Activated CD8-positive, alpha-beta T cell treated with anti-CD3 and anti-CD28 coated beads for 36 hours (primary cell): ENCODE data around the gene C1QC. TPM values are rescaled to one million over a fixed set of nuclear protein-coding genes. Genes with fewer than 3 reads are reported as not detected.

Experiments
- ATAC-seq: fragments of 200-7000 bp; cut with Tn5 transposase; one replicate; pipeline ENCODE4 v1.10.0; 2021; ENCODE audit warnings: mild to moderate bottlenecking, moderate library complexity
- CTCF ChIA-PET: fragments of 350-600 bp; sonication (Branson Sonifier 250); formaldehyde crosslinking; loops from one replicate; lab custom pipeline; 2021; ENCODE audit warnings: antibody characterized with exemption; lab: Charles Lee
- POLR2A ChIA-PET: fragments of 350-600 bp; sonication (Branson Sonifier 250); formaldehyde crosslinking; loops from one replicate; lab custom pipeline; 2021; ENCODE audit warnings: antibody characterized with exemption; lab: Charles Lee
- DNase-seq: peaks from one replicate; pipeline ENCODE4 v3.0.0-alpha.2; 2020
- H3K27ac Mint-ChIP-seq: one replicate; pipeline ENCODE4 v1.8.0; 2021; ENCODE audit warnings: mild to moderate bottlenecking, mixed read lengths
- H3K27me3 Mint-ChIP-seq: one replicate; pipeline ENCODE4 v1.8.0; 2021; ENCODE audit warnings: mixed read lengths
- H3K36me3 Mint-ChIP-seq: one replicate; pipeline ENCODE4 v1.8.0; 2021; ENCODE audit warnings: low read depth, mixed read lengths
- H3K4me1 Mint-ChIP-seq: one replicate; pipeline ENCODE4 v1.8.0; 2021; ENCODE audit warnings: low read depth, mixed read lengths
- H3K4me3 Mint-ChIP-seq: one replicate; pipeline ENCODE4 v1.8.0; 2021; ENCODE audit warnings: mild to moderate bottlenecking, moderate library complexity, mixed read lengths
- H3K9me3 Mint-ChIP-seq: one replicate; pipeline ENCODE4 v1.8.0; 2021; ENCODE audit warnings: mixed read lengths
- CTCF ChIP-seq: fragments of 200-600 bp; IDR thresholded peaks from one replicate; pipeline ENCODE4 v1.8.0; 2022; ENCODE audit warnings: antibody characterized with exemption, mild to moderate bottlenecking
- intact Hi-C: fragments of 100-400 bp; cut with micrococcal nuclease; formaldehyde crosslinking; loops from one replicate; pipeline ENCODE4 v1.10.0; 2022
- total RNA-seq, 2 experiments: library from RNA; stranded (reverse); gene quantifications; one replicate each; pipeline ENCODE4 v1.2.3, GENCODE V29; 2021

Gene C1QC
- total RNA-seq, 2 experiments from 2014 or later: not detected

- CTCF ChIA-PET: no interaction called here
Observed at GRCh38 chr1:22626237-22627157, 16.9 kb upstream of the C1QC start.

GRCh38 chr1:22627331-22627730, 16.1 kb upstream of the C1QC start:
- Mint-ChIP-seq H3K4me3 (no peak overlapping the region), H3K27ac (no peak overlapping the region), H3K27me3 (peaks cover 35% of the 10 kb centered on the region), H3K4me1 (no peaks in the 10 kb centered on the region), H3K36me3 (no peaks in the 10 kb centered on the region), H3K9me3 (no peaks in the 10 kb centered on the region)
- CTCF ChIA-PET: no interaction called here
- no peak for TF ChIP-seq CTCF
- DNase-seq (no peak), ATAC-seq (no peak)
- POLR2A ChIA-PET: no interaction called here
- intact Hi-C loops: no loop called here

More at GRCh38 chr1:22626237-22627157, 16.9 kb upstream of the C1QC start:
- ATAC-seq (no peak), DNase-seq (no peak)
- no peak overlapping the region for H3K4me3 Mint-ChIP-seq
- intact Hi-C loops: no loop called here
- H3K27me3 Mint-ChIP-seq: peaks cover 31% of the 10 kb centered on the region
- H3K4me1 Mint-ChIP-seq: no peaks in the 10 kb centered on the region
- H3K9me3 Mint-ChIP-seq: no peaks in the 10 kb centered on the region
- POLR2A ChIA-PET: no interaction called here
- H3K27ac Mint-ChIP-seq: no peak overlapping the region
- no peak for TF ChIP-seq CTCF
- H3K36me3 Mint-ChIP-seq: no peaks in the 10 kb centered on the region

GRCh38 chr1:22628698-22629444, 14.6 kb upstream of the C1QC start:
- H3K36me3 Mint-ChIP-seq: no peaks in the 10 kb centered on the region
- H3K9me3 Mint-ChIP-seq: no peaks in the 10 kb centered on the region
- no peak for TF ChIP-seq CTCF
- H3K27me3 Mint-ChIP-seq: peaks cover 33% of the 10 kb centered on the region
- ChIA-PET POLR2A (no interaction called here), CTCF (no interaction called here)
- ATAC-seq (no peak), DNase-seq (no peak)
- intact Hi-C loops: no loop called here
- H3K4me3 Mint-ChIP-seq: no peak overlapping the region
- no peaks in the 10 kb centered on the region for H3K4me1 Mint-ChIP-seq
- no peak overlapping the region for H3K27ac Mint-ChIP-seq

GRCh38 chr1:22629886-22630285, 13.5 kb upstream of the C1QC start:
- intact Hi-C loops: loop anchor here (10.0 kb wide), 1 partner anchor 495 kb away; no protein-coding TSS in a partner anchor
- DNase-seq (no peak), ATAC-seq (no peak)
- ChIA-PET CTCF (no interaction called here), POLR2A (no interaction called here)
- Mint-ChIP-seq H3K9me3 (no peaks in the 10 kb centered on the region), H3K4me1 (no peaks in the 10 kb centered on the region), H3K36me3 (no peaks in the 10 kb centered on the region), H3K27me3 (peaks cover 27% of the 10 kb centered on the region), H3K27ac (no peak overlapping the region), H3K4me3 (no peak overlapping the region)
- TF ChIP-seq CTCF: no peak
